Effector CD4-positive, alpha-beta T cell (primary cell): Measurements from ENCODE around the gene OR2J2. TPM values are rescaled to one million over a fixed set of nuclear protein-coding genes. Genes with fewer than 3 reads are reported as not detected.
"Not testable (repeated sequence)": the region's sequence is repeated elsewhere in the genome, so short reads cannot be mapped to it uniquely, and the experiment has no call there.

ENCODE experiments used
- DNase-seq: peaks from one replicate; pipeline ENCODE4 v3.0.0-alpha.2; 2020
- total RNA-seq: gene quantifications from one replicate; lab custom pipeline; 2026; lab: John Stamatoyannopoulos, UW

OR2J2 gene
- not detected for total RNA-seq

DNA sequence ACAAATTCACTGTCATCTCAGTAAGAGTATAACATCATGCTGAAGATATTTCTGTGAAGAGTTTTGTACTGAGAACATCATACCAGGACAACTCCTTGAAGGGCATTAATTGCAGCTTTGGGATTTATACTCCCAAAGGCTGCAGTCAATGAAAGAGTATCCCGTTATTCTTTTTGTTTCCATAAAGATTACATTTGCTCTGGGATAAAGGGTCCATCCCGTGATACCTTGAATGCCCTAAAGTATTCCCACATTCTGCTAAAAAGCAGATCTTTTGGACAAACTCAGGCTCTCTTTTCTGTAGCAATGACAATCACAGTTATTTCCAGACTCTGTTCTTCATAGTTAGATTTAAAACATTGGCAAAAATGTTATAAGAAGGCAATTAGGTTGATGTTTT, at the start of gene OR2J2:
Gene OR2J2, plus strand, starts transcription at position 301 of the 400 bp plus-strand sequence. CDS start 2,729 bp downstream, outside the sequence.
- DNase-seq, result not testable (repeated sequence)

DNA sequence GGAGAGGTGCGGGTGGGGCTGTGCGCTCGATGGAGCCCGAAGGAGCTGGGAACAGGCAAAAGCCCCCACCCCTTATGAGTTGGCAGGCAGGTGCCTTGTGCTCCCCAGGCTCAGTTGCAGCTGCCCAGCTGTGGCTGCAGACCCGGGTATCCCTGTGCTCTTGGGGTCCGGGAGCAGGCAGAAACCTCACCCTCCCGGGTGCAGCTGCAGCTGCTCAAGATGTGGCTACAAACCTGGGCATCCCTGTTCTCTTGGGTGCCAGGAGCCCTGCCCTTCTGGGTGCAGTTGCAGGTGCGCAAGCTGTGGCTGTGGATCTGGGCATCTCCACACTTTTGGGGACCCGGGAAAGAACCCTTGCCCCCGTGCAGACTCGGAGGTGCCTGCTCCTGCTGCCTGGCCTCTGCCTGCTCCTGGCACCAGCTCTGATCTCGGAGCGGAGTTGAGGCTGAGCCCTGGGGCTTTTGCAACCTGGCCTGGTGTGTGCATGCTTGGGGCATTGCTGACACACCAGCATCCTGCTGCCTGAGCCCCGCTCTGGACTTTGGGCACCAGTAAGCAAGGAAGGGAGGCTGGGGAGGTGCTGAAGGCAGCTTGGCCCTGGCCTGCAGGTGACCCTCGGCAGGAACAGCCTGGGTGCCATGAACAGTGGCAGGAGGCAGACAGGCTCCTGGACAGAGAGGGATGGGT, 41.2 kb upstream of the OR2J2 start:
- DNase-seq, result no peak

DNA sequence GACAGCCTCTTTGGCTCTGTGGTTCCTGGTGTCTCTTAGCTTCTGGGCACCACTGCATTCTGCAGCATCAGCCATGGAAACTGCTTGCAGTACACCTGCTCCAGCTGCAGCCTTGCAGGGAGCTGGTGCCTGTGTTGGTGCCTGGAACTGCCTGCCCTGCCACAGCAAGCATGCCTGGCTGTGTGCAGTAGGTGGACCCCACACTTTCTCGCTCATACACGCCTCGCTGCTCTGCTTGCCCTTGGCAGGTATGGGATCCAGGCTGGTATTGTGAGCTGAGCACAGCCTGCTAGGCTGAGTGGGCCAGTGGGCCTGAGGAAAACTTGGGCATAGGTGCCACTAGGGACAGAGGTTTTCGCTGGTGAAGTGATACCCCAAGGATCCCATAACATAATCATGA, 40.1 kb upstream of the OR2J2 start:
- no peak for DNase-seq

DNA sequence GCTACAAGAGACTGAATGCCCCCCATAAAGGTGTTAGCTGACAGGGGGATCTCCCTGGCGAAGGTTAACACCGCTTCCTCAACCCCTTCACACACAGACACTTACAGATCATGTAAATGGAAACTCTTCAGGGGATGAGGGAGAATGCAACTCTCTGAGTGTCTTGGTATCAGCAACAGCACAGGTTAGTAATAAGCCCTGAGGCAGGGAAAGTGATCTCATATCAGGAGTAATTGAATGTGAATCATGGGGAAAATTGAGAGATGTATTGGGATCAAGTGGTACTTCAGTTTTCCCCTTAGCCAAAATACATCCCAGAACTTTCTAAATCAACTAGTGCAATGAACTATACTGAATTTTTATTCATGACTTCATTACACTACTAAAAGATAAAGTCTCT, 39.0 kb upstream of the OR2J2 start:
- no peak for DNase-seq

DNA sequence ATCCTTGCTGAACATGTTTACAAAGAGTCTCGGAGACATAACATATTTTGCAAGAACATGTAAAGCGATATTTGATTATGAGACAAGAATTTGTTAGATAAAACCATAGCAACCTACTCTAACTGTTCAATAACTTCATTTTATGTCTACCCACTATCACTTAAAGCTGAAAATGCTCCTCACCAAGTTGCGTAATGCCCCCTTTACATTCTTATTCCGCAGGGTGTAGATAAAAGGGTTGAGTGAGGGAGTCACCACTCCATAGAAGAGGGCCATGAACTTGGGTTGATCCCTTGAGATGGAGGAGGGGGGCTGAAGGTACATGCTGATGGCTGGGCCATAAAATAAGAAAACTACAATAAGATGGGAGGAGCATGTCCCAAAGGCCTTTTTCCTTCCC, 33.0 kb upstream of the OR2J2 start:
- DNase-seq, result no peak

DNA sequence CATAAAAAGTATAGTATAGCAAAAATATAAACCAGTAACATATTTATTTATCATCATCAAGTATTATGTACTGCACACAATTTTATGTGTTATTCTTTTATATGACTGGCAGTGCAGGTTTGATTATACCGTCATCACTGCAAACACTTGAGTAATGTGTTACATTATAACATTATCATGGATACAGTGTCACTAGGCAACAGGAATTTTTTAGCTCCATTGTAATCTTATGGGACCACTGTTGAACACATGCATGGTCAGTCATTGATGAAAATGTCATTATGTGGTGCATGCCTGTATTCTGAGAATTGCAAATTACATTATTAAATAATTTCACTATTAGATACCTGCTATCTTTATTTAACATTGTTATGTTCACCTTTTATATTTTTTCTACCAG, 29.1 kb upstream of the OR2J2 start:
- no peak for DNase-seq

DNA sequence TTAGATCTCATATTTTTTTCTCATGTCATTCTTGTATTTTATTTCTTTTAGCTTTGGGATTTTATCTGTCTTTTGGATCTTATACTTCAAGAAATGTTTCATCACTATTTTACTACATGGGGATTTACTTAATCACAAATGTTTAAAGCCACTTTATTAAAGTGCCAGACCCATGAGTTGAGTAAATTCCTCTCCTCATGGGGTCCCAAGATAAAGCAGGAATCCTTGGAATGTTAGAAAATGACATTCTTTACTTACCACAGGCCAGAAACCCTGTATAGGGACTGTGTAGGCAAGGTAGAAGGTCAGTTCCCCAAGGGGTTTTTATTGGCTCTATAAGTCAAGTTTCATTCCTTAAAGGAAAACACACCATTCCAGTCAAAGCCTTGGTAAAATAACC, 28.4 kb upstream of the OR2J2 start:
- no peak for DNase-seq

DNA sequence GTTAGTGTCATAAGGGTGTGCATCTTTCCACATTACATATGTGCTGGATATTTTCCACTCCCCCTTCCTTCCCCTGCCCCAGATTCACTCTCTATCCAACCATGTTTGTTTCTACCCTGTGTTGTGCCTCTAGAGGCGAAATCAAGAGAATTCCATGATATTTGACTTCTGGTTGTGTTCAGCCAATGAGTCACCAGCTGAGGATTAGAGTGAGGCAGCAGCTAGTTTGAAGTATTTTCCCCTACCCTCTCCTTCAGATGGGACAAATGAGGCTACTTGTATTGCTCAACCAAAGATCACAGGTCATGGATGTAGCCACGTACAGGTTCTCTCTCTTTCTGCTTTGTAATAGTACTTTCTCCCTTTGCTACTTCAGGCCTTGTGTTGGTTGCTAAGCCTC, 24.5 kb upstream of the OR2J2 start:
- DNase-seq, result no peak

DNA sequence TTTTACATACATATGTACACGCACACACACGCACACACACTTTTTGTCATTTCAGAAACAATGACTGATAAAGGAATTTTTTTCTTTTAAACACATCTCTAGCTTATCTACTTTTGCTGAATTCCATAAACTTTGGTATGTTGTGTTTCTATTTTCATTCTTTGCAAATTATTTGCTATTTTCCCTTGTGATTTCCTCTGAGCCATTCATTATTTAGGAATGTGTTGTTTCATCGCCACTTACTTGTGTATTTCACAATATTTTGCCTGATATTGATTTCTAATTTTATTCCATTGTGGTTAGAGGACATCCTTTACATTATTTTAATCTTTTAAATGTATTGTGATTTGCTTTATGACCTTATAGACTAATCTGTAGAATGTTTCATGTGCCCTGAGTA, 23.6 kb upstream of the OR2J2 start:
- no peak for DNase-seq

DNA sequence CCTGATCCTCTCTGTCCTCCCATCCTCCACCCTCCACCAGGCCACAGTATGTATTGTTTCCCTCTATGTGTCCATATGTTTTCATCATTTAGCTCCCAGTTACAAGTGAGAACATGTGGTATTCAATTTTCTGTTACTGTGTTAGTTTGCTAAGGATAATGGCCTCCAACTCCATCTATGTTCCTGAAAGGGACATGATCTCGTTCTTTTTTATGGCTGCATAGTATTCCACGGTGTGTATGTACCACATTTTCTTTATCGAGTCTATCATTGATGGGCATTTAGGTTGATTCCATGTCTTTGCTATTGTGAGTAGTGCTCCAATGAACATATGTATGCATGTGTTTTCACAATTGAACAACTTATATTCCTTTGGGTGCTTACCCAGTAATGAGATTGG, 21.3 kb upstream of the OR2J2 start:
- not testable (repeated sequence) for DNase-seq

DNA sequence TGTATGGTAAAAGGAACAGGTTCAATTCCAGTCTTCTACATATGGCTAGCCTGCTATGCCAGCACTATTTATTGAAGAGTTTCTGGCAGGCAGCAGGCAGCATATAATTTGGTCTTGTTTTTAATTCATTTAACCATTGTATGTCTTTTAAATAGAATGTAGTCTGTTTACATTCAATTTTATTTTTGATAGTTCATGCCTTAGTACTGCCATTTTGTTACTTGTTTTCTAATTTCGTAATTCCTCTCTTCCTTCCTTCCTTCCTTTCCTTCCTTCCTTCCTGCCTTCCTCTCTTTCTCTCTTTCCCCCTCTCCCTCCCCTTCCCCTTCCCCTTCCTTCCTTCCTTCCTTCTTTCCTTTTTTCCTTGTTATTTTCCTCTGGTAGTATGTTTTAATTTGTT, 17.6 kb upstream of the OR2J2 start:
- DNase-seq, result no peak

DNA sequence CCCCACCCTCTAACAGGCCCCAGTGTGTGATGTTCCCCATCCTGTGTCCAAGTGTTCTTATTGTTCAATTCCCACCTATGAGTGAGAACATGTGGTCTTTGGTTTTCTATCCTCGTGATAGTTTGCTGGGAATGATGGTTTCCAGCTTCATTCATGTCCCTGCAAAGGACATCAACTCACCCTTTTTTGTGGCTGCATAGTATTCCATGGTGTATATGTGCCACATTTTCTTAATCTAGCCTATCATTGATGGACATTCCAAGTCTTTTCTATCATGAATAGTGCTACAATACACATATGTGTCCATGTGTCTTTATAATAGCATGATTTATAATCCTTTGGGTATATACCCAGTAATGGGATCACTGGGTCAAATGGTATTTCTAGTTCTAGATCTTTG, 15.5 kb upstream of the OR2J2 start:
- not testable (repeated sequence) for DNase-seq

DNA sequence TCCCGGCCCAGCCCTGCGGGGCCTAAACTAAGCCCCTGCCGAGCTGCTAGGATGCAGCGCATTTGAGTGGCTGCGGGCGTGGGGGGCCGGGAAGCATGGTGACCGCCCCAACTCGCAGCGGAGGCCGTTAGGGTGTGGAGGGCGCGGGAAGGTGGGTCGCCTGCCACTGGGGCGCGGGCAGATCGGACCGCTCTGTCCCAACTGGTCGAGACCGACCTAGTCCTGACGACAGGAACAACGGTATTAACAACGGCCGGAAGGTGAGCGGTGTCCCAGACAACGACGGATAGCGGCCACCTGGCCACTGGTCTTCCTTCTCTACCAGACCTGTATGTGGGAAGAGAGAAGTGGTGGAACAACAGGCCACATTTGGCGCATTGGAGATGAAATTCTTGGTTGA, 10.8 kb upstream of the OR2J2 start:
- not testable (repeated sequence) for DNase-seq

DNA sequence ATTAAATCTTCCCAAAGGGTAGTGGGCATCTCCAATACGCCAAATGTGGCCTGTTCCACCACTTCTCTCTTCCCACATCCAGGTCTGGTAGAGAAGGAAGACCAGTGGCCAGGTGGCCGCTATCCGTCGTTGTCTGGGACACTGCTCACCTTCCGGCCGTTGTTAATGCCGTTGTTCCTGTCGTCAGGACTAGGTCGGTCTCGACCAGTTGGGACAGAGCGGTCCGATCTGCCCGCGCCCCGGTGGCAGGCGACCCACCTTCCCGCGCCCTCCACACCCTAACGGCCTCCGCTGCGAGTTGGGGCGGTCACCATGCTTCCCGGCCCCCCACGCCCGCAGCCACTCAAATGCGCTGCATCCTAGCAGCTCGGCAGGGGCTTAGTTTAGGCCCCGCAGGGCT, 5.1 kb upstream of the OR2J2 start:
- DNase-seq, result not testable (repeated sequence)

DNA sequence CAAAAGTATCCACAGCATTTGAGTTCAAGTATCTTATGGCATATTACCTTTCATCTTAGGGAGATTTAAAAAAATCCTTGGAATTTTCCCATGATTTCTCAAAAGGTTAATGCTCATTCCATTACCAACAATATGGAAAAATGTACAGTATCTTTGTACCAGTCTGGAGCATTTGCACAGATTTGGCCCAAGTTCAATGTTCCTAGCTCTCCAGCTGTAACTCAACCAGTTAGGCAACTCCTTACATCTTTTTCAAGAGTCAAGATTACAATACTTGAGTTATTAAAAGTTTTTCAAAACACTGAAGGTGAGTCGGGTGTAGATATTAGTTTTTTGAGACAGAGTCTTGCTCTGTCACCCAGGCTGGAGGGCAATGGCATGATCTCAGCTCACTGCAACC, 1.0 kb downstream of the OR2J2 start:
- no peak for DNase-seq

DNA sequence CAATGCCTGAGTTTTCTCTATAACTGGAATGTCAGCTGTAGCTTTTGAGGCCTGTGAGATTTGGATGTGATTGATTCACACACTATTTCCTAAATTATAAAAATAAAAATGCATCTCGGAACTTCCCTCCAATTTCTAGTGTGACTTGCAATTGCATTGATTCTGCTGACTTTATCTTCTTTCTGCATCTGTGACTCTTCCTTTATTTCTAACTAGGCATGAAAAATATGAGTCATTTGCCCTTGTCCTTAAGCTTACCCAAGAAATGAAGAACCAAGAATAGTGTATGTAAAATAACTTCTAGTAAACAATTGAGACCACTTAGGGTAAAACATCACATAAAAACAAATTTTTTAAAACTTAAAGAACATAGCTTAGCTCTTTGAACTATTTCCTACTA, 12.9 kb downstream of the OR2J2 start:
- no peak for DNase-seq

DNA sequence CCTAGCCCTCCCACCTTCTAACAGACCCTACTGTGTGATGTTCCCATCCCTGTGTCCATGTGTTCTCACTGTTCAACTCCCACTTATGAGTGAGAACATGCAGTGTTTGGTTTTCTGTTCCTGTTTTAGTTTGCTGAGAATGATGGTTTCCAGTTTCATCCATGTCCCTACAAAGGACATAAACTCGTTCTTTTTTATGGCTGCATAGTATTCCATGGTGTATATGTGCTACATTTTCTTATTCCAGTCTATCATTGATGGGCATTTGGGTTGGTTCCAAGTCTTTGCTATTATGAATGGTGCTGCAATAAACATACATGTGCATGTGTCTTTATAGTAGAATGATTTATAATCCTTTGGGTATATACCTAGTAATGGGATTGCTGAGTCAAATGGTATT, 18.0 kb downstream of the OR2J2 start:
- DNase-seq, result not testable (repeated sequence)

DNA sequence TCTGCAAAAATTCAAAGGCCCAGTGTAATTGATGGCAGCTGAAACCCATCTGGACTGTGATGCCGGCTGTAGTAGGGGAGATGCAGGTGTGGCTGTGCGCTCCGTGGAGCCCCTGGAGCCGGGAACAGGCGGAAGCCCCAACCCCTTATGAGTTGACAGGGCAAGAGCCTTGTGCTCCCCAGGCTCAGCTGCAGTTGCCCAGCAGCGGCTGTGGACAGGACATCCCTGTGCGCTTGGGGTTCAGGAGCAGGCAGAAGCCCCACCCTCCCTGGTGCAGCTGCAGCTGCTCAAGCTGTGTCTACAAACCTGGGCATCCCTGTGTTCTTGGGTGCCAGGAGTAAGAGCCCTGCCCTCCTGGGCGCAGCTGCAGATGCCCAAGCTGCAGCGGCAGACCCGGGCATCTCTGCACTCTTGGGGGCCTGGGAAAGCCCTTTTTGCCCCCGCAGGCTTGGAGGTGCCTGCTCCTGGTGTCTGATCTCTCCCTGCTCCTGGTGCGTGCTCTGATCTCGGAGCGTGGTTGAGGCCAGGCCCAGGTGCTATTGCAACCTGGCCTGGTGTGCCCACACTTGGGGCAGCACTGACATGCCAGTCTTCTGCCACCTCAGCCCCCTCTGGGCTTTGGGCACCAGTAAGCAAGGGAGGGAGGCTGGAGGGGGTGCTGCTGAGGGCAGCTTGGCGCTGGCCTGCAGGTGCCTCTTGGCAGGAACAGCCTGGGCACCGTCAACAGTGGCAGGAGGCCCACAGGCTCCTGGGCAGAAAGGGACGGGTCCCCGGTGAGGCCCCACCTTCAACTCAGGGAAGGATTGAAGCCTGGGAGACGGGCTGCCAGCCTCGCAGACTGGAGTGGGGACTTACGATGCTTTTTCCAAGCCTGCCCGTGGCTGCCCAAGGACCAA, 30.3 kb downstream of the OR2J2 start:
- no peak for DNase-seq

DNA sequence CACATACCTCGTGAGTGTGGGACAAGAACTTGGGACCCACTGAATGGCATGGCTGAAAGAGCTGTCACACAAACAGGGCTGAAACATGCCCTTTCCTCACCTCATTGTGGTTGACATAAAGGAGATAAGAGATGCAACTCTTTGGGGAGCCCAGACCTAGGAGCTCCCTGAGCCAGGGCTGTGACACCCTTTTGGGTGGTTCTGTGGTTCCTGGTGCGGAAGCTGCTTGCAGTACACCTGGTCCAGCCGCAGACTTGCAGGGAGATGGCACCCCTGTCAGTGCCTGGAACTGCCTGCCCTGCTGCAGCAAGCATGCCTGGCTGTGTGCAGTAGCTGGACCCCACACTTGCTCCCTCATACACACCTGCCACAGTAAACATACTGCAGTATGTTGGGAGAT, 31.3 kb downstream of the OR2J2 start:
- DNase-seq, result no peak

DNA sequence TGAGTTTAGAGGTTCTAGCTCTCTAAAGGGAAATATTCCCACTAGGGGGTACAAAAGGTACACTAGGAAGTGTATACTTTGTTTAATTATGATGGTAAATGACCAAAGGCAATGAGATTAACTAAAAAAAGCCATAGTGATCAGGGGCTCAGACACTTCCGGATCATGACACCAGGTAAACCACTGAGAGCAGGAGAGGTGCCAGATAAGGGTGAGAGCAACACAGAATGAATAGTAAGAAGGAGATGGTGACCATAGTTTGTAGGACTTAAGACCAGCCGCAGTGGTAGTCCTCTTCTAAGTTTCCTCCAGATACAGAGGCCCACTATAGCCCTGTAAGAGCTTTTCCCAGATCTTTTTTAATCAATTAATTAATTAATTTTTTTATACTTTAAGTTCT, 40.8 kb downstream of the OR2J2 start:
- DNase-seq, result no peak

DNA sequence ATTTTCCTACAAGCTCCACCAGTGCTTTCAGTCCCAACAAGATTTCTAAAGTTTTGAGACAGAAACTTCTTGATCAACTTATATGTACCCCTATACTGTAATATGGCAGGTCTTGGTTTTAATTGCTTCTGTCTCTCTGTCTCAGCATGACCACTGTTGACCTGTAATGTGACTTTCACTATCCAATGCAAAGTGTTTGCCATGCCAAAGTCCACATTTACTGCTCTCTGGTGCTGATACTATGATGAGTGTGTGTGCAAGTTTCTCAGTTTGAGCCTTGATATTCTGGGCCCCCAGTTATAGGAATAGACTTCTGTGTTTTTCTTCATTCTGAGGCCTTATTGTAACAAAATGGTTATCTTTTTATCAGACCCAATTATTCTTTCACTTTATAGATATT, 45.8 kb downstream of the OR2J2 start:
- DNase-seq, result no peak

DNA sequence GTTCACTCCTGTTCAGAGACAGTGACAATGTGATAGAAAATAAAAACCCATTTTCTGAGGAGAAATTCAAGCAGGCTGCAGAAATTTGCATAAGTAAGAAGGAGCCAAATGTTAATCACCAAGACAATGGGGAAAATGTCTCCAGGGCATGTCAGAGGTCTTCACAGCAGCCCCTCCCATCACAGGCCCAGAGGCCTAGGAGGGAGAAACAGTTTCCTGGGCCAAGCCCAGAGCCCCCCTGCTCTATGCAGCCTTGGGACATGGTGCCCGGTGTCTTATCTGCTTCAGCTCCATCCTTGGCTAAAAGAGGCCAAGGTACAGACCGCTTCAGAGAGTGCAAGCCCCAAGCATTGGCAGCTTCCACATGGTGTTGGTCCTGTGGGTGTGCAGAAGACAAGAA, 46.5 kb downstream of the OR2J2 start:
- not testable (repeated sequence) for DNase-seq

DNA sequence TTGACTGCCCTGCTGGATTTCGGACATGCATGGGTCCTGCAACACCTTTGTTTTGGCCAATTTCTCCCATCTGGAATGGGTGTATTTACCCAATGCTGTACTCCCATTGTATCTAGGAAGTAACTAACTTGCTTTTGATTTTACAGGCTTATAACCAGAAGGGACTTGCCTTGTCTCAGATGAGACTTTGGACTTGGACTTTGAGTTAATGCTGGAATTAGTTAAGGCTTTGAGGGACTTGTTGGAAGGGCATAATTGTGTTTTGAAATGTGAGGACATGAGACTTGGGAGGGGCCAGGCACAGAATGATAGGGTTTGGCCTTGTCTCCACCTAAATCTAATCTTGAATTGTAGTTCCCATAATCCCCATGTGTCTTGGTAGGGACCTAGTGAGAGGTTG, 47.3 kb downstream of the OR2J2 start:
- DNase-seq, result not testable (repeated sequence)
